Bone marrow (tissue), 2 donors: ENCODE results near the gene LRRC14B.

ENCODE experiments used
- DNase-seq, 2 donors: peaks; one replicate each; lab custom pipeline; 2025; lab: John Stamatoyannopoulos, UW

The LRRC14B gene

GRCh38 chr5:174876-175465 lies 16.3 kb upstream of the LRRC14B start:
- no peak for DNase-seq

- no peak for DNase-seq
Measured at GRCh38 chr5:176296-176823, 14.9 kb upstream of the LRRC14B start.

- no peak for DNase-seq
Measured at GRCh38 chr5:178110-178509, 13.2 kb upstream of the LRRC14B start.

GRCh38 chr5:179401-179800 lies 11.9 kb upstream of the LRRC14B start:
- no peak for DNase-seq

- DNase-seq, result no peak
Measured at GRCh38 chr5:180286-180918, 10.9 kb upstream of the LRRC14B start.

GRCh38 chr5:181160-181559 lies 10.1 kb upstream of the LRRC14B start:
- DNase-seq, result no peak

- DNase-seq, result no peak
Measured at GRCh38 chr5:181566-181965, 9.7 kb upstream of the LRRC14B start.

GRCh38 chr5:182126-182525 lies 9.2 kb upstream of the LRRC14B start:
- DNase-seq, result no peak

GRCh38 chr5:184471-184870 lies 6.8 kb upstream of the LRRC14B start:
- no peak for DNase-seq

GRCh38 chr5:185095-186070 lies 5.9 kb upstream of the LRRC14B start:
- no peak for DNase-seq

- DNase-seq, result no peak
Measured at GRCh38 chr5:186091-187041, 4.9 kb upstream of the LRRC14B start.

GRCh38 chr5:187042-187431 lies 4.3 kb upstream of the LRRC14B start:
- no peak for DNase-seq

- no peak for DNase-seq
Measured at GRCh38 chr5:187617-188451, 3.5 kb upstream of the LRRC14B start.

GRCh38 chr5:188488-189481 lies 2.5 kb upstream of the LRRC14B start:
- peak; percentile 32 to 51 for DNase-seq

- no peak for DNase-seq
Measured at GRCh38 chr5:189486-189885, 1.8 kb upstream of the LRRC14B start.

- no peak for DNase-seq
Measured at GRCh38 chr5:189976-190365, 1.3 kb upstream of the LRRC14B start.

GRCh38 chr5:190366-191035 lies 794 bp upstream of the LRRC14B start:
- DNase-seq, result no peak

GRCh38 chr5:191949-192690 lies 825 bp downstream of the LRRC14B start:
- no peak for DNase-seq
